Aorta (tissue), 5 donors: Measurements from ENCODE around the gene PCDH7. TPM values are rescaled to one million over a fixed set of nuclear protein-coding genes. Genes with fewer than 3 reads are reported as not detected.

ENCODE experiments used
- ATAC-seq: fragments of 200-7000 bp; cut with Tn5 transposase; one replicate; pipeline ENCODE4 v1.9.1; 2022; ENCODE audit warnings: moderate library complexity; ENCODE audit not compliant: low FRiP score
- DNase-seq, 2 donors: peaks; one replicate each; pipeline ENCODE4 v3.0.0-alpha.2; 2020
- H3K27ac ChIP-seq, 2 donors: one replicate each; pipeline ENCODE4 v1.5.1; 2013; ENCODE audit warnings: low read length in 2 of 2, mild to moderate bottlenecking in 2 of 2, moderate library complexity in 2 of 2, control low read depth in 1 of 2, inconsistent platforms in 1 of 2, low read depth in 1 of 2
- H3K27me3 ChIP-seq, 2 donors: one replicate each; pipeline ENCODE4 v1.6.1; 2013; ENCODE audit warnings: control low read depth in 1 of 2, low read length in 1 of 2, mild to moderate bottlenecking in 1 of 2, moderate library complexity in 1 of 2; ENCODE audit not compliant: insufficient read depth in 2 of 2, control insufficient read depth in 1 of 2
- H3K36me3 ChIP-seq, 2 donors: one replicate each; pipeline ENCODE4 v1.6.1; 2013; ENCODE audit warnings: control low read depth in 1 of 2, low read length in 1 of 2, mild to moderate bottlenecking in 1 of 2; ENCODE audit not compliant: insufficient read depth in 2 of 2, control insufficient read depth in 1 of 2
- H3K4me1 ChIP-seq, 2 donors: one replicate each; pipeline ENCODE4 v1.6.1; 2013; ENCODE audit warnings: low read length in 2 of 2, control low read depth in 1 of 2, mild to moderate bottlenecking in 1 of 2, moderate library complexity in 1 of 2; ENCODE audit not compliant: insufficient read depth in 2 of 2, control insufficient read depth in 1 of 2
- H3K4me3 ChIP-seq, 2 donors: one replicate each; pipeline ENCODE4 v1.5.1; 2013; ENCODE audit warnings: low read length in 2 of 2, control low read depth in 1 of 2, mild to moderate bottlenecking in 1 of 2
- H3K9me3 ChIP-seq: one replicate; pipeline ENCODE4 v1.6.1; 2013; ENCODE audit warnings: mild to moderate bottlenecking, low read length; ENCODE audit not compliant: control insufficient read depth
- WGBS, 2 donors: extraction: QIAGEN DNeasy Blood & Tissue Kit; methylation state at CpG; one replicate each; pipeline ENCODE4 v1.1.7; 2013; 5-methylcytosine and 5-hydroxymethylcytosine counted together
- intact Hi-C, 2 donors: fragments of 100-400 bp; cut with DNase I; formaldehyde crosslinking; loops; one replicate each; pipeline versions ENCODE4 v1.14.2 to v1.15.0; 2022
- polyA plus RNA-seq, 2 donors: library from polyadenylated mRNA; stranded (reverse); fragments of 200-250 nt; gene quantifications; one replicate each; pipeline ENCODE4 v1.2.3, GENCODE V29; 2013
- total RNA-seq, 2 donors: library from RNA; stranded (reverse); fragmentation: NEBNext Ultra II Directional; extraction: Animal tissue kit (Norgen Biotek cat#: 25700); gene quantifications; one replicate each; pipeline ENCODE4 v1.2.1, GENCODE V29; 2021
- donor health status: healthy with polysubstance abuse.
- donor health status: Bipolar disorder and iron deficiency.
- donor health status: DM: no; HTN: no; CAD: no.
- donor health status: DM: no; HTN: no; CAD: no.
- donor health status: DM: yes; HTN: yes; CAD: no.

The PCDH7 gene
- total and polyA plus RNA-seq, 4 donors = 24.9 to 232 (median 102) TPM

DNA sequence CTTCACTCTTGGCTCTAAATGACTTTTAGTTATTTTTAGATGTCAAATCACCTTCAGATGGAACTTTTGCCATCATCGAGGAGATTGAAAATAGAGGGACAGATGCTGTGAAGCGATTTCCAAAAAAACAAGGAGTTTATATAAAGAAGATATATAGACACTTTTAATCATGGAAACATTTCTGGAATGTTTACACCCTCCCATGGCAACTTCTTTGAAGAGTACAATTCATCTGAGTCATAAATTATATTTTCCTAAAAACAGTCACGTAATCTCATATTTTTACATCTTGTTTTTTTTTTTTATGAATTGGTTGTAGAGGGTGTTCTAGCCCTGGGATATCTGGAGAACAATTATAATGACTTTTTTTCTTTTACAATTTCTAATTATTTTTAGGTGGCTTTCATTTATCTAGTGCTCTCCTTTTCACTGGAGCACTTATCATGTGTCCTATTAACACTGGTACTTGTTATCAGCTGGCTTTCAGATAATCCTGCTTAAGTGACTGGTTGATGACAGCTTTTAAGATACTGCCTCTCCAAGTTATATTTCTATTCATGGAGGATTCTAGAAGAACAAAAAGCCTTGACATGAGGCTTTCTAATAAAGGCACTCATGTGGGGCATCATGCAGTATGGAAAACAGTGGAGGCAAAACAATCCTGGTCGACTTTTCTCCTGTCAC is 24.9 kb downstream of the PCDH7 start:
- ATAC-seq = peak; percentile 6
- peaks cover 3 to 7% of the 10 kb centered on the region in 2 donors for H3K4me1 ChIP-seq

DNA sequence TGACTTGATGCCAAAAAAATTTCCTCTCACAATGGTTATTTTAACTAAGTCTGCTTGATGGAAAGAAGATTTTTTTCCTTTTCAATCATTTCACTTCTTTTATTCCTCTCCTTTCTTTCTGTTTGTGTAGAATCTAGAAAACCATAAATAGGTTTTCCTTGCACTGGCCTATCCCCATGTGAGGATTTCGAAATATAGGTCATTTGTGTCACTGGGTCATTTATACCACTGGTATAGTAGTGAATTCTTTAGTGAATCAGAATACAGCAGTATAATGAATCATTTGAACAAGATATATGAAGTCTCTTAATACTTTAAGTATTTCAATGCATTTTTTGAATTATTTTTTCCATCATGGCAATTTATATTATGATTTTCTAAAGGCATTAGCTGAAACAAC is 26.6 kb downstream of the PCDH7 start:
- peaks cover 6 to 7% of the 10 kb centered on the region in 2 donors for H3K4me1 ChIP-seq
- H3K4me3 ChIP-seq = no peak overlapping the region
- H3K36me3 ChIP-seq = no peaks in the 10 kb centered on the region
- no peak overlapping the region for H3K27ac ChIP-seq
- intact Hi-C loops = loop anchor here in 1 of 2 donors (10.0 kb wide), 1 partner anchor 348 kb away; no protein-coding TSS in a partner anchor
- H3K27me3 ChIP-seq = no peaks in the 10 kb centered on the region
- ATAC-seq = no peak
- no peaks in the 10 kb centered on the region for H3K9me3 ChIP-seq
- 43 to 47% methylated on average over 1 of the region's 1 CpG for WGBS, 2 donors
- no peak for DNase-seq

More for the DNA sequence above, 24.9 kb downstream of the PCDH7 start:
- Histone ChIP-seq H3K4me3 (no peak overlapping the region), H3K9me3 (no peaks in the 10 kb centered on the region), H3K27ac (peak overlapping the region; percentile 36 to 97), H3K36me3 (no peaks in the 10 kb centered on the region), H3K27me3 (no peaks in the 10 kb centered on the region)
- intact Hi-C loops = loop anchor here in 1 of 2 donors (10.0 kb wide), 1 partner anchor 350 kb away; no protein-coding TSS in a partner anchor
- DNase-seq = no peak
- WGBS, 2 donors = 4 to 7% methylated on average over 4 of the region's 4 CpGs

DNA sequence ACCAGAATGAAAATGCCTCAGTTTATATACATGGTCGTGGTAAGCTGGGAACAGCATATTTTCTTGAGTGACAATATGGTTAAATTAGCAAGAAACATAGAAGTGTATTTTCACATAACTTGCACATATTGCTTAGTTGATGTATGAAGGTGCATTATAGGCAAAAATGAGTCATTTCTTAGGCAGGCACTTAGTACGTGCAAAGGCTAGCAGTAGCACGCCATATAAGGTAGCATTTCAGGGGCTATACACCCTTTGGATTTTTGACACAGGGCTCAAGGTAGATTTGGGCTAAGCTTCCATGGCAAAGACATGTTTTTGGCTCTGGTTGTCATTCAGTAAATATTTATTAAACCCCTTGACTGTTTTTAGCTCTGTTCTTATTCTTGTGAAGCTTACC is 33.1 kb downstream of the PCDH7 start:
- Histone ChIP-seq H3K9me3 (no peaks in the 10 kb centered on the region), H3K36me3 (no peaks in the 10 kb centered on the region), H3K27me3 (no peaks in the 10 kb centered on the region), H3K27ac (peak overlapping the region in 1 of 2 donors; percentile 43), H3K4me1 (peaks cover 9 to 10% of the 10 kb centered on the region in 2 donors), H3K4me3 (no peak overlapping the region)
- ATAC-seq (no peak), DNase-seq (no peak)
- intact Hi-C loops = no loop called here
- 41 to 42% methylated on average over 3 of the region's 3 CpGs for WGBS, 2 donors

DNA sequence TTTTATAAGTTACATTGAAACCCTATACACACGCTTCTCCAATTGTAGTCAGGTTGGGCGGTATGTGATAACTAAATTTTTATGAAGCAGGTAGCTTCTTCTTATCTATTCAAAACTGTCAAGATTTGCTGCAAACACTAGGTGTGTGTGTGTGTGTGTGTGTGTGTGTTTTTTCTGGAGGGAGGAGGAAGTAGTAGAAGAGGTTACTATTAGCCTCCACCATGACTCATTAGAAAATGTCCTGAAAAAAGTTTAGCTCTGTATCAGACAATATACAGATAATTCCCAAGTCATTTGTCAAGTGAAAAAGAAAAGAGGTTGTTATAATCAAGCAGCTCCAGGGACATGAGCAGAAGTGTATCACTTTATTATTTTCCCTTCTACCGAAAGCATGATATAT is 33.9 kb downstream of the PCDH7 start:
- H3K4me3 ChIP-seq = no peak overlapping the region
- ATAC-seq (no peak), DNase-seq (no peak)
- peaks cover 9 to 10% of the 10 kb centered on the region in 2 donors for H3K4me1 ChIP-seq
- WGBS, 2 donors = 90 to 93% methylated on average over 3 of the region's 3 CpGs
- no peak overlapping the region for H3K27ac ChIP-seq
- no peaks in the 10 kb centered on the region for H3K27me3 ChIP-seq
- H3K36me3 ChIP-seq = no peaks in the 10 kb centered on the region
- no peaks in the 10 kb centered on the region for H3K9me3 ChIP-seq
- intact Hi-C loops = no loop called here

DNA sequence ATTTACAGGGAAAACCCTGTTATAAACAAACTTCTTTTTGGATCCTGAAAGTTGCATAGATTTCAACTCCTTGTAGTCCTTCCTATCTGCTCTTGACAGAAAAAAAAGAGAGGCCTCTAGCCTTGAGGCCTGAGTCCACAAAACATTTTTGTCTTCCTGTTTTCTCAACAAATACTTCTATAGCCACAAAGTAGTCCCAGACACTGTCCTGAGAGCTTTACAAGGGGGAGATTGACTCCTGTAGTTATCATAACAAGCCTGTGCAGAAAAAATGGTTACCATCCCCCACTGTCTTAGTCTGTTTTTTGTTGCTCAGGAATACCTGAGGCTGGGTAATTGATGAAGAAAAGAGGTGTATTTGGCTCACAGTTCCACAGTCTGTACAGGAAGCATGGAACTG is 35.2 kb downstream of the PCDH7 start:
- H3K36me3 ChIP-seq = no peaks in the 10 kb centered on the region
- H3K4me1 ChIP-seq = peaks cover 7 to 16% of the 10 kb centered on the region in 2 donors
- intact Hi-C loops = no loop called here
- DNase-seq = no peak
- H3K27ac ChIP-seq = no peak overlapping the region
- no peak for ATAC-seq
- no peaks in the 10 kb centered on the region for H3K9me3 ChIP-seq
- H3K27me3 ChIP-seq = no peaks in the 10 kb centered on the region
- no peak overlapping the region for H3K4me3 ChIP-seq

DNA sequence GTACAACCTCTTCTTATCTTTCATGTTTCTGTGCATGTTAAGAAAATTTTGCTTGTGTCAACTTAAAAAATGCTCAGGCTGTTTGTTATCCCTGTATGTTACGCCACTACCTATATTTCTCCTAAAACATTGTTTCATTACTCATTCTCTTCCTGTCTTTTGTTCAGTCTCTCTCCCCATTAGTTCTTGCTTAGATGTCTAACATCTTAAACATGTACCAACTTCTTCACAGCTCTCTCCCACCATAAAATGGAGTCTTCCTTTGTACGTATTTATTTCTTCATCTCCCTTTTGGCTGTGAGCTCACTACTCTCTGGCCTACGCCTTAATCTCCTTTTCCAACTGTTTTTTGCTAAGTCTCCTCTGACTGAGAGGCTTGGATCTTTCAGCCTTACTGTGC is 36.4 kb downstream of the PCDH7 start:
- intact Hi-C loops = no loop called here
- H3K27me3 ChIP-seq = no peaks in the 10 kb centered on the region
- DNase-seq (no peak), ATAC-seq (no peak)
- no peak overlapping the region for H3K4me3 ChIP-seq
- H3K36me3 ChIP-seq = no peaks in the 10 kb centered on the region
- H3K27ac ChIP-seq = no peak overlapping the region
- H3K9me3 ChIP-seq = no peaks in the 10 kb centered on the region
- H3K4me1 ChIP-seq = peaks cover 10 to 16% of the 10 kb centered on the region in 2 donors
- 87 to 90% methylated on average over 3 of the region's 3 CpGs for WGBS, 2 donors

DNA sequence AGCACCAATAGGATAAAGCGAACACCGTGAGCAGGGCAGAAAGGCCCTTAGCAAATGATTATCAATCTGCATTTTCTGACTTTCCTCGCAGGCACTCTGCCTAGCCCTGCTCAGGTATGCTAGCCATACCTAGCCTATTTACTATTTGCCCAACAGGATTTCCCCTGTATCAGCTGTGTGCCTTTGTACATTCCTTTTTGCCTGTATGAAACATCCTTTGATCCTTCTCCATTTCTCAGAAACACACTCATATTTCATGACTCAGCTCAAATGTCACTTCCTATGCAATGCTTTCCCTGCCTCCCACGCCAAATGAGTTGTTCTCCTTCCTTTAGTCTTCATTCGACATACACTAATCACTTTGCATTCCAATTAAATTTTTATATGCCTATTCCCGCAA is 37.2 kb downstream of the PCDH7 start:
- intact Hi-C loops = no loop called here
- no peak for DNase-seq
- H3K27me3 ChIP-seq = no peaks in the 10 kb centered on the region
- no peaks in the 10 kb centered on the region for H3K9me3 ChIP-seq
- H3K4me1 ChIP-seq = peaks cover 10 to 16% of the 10 kb centered on the region in 2 donors
- WGBS, 2 donors = 80 to 84% methylated on average over 6 of the region's 6 CpGs
- no peak for ATAC-seq
- H3K27ac ChIP-seq = no peak overlapping the region
- no peak overlapping the region for H3K4me3 ChIP-seq
- H3K36me3 ChIP-seq = no peaks in the 10 kb centered on the region

DNA sequence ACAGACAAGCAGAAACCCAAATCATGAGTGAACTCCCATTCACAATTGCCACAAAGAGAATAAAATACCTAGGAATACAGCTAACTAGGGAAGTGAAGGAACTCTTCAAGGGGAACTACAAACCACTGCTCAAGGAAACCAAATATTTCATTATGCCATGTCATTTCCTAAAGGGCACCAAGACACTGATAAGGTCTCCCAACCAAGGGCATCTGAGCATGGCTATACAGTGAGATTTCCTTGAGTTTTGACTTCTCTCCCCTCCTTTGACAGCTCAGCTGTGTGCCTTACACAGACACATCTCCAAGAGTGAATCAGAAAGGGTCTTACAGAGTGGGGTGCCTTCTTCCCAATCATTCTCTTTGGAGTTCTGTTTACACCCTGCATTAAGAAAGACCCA is 40.4 kb downstream of the PCDH7 start:
- no peaks in the 10 kb centered on the region for H3K9me3 ChIP-seq
- H3K4me3 ChIP-seq = no peak overlapping the region
- no peak for ATAC-seq
- no peaks in the 10 kb centered on the region for H3K36me3 ChIP-seq
- DNase-seq = no peak
- intact Hi-C loops = no loop called here
- no peaks in the 10 kb centered on the region for H3K27me3 ChIP-seq
- no peak overlapping the region for H3K27ac ChIP-seq
- peaks cover 7 to 16% of the 10 kb centered on the region in 2 donors for H3K4me1 ChIP-seq

DNA sequence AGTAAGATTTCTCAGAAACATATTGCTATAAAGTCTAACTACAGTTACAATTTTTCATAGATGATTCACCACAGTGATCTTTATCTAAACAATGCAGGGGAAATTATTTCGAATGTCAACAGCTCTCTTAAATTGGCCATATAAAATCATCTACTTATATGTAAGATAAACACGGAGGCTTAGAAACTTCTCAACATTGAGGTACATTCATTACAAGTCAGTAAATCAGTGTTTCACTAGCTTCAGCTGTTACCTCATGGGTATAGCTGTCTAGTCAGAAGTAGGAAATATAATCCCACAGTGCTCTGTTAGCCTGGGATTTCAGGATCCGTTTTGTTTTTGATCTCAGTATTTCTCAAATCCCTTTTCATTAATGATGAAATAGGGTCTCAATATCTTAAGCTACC is 43.2 kb downstream of the PCDH7 start:
- WGBS, 2 donors = 40 to 47% methylated on average over 3 of the region's 3 CpGs
- no peak for DNase-seq
- Histone ChIP-seq H3K4me1 (peaks cover 2 to 10% of the 10 kb centered on the region in 2 donors), H3K27ac (no peak overlapping the region), H3K27me3 (no peaks in the 10 kb centered on the region), H3K9me3 (no peaks in the 10 kb centered on the region), H3K4me3 (no peak overlapping the region), H3K36me3 (no peaks in the 10 kb centered on the region)
- intact Hi-C loops = no loop called here
- no peak for ATAC-seq
